ENCODE results near the gene ARHGEF9. TPM values are rescaled to one million over a fixed set of nuclear protein-coding genes. Genes with fewer than 3 reads are reported as not detected.

The ARHGEF9 gene
- total RNA-seq, 1 donor = 9.7 TPM

DNA sequence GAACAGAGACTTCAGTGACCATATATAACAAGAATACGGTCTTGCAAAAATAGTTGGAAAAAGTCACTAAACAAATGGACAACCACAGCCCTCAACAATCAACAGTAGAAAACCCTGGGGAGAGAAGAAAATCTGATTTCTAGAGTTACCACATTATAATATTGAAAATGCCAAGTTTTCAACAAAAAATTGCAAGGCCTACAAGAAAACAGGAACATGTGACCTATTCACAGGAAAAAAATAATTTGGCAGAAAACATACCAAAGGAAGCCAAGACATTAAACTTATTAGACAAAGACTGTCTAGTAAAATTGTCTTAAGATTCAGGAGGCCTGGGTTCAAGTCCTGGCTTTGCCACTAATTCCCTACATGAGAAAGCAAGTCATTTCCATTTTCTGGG is 64.7 kb downstream of the ARHGEF9 start:
- Histone ChIP-seq H3K4me3 (ENCODE audit: low read length) (no peak overlapping the region), H3K27me3 (ENCODE audit: insufficient read depth, low read length) (no peaks in the 10 kb centered on the region), H3K4me1 (ENCODE audit: insufficient read depth, low read length) (no peaks in the 10 kb centered on the region), H3K9me3 (ENCODE audit: low read depth, low read length) (no peaks in the 10 kb centered on the region)

DNA sequence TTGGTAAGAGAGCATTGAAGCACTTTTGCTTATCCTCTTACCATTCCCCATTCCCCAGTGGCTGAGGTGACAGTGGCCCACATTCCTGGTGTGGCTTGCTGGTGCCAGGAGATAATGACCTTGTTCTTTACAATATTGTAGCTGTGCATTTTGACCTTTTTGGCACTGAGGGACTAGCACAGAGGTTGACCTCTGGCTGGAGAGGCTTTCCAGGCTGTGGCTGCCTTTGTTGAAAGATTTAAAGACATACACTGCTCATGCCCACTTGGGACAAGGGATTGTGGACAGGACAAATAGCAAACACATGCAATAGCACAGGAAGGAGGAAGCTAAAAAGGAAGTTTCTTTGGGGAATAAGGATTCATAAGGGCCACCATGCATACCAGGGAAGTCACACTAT is 65.4 kb downstream of the ARHGEF9 start:
- H3K27me3 ChIP-seq (ENCODE audit: insufficient read depth, low read length) = no peaks in the 10 kb centered on the region
- no peaks in the 10 kb centered on the region for H3K4me1 ChIP-seq (ENCODE audit: insufficient read depth, low read length)
- H3K4me3 ChIP-seq (ENCODE audit: low read length) = no peak overlapping the region
- no peaks in the 10 kb centered on the region for H3K9me3 ChIP-seq (ENCODE audit: low read depth, low read length)

DNA sequence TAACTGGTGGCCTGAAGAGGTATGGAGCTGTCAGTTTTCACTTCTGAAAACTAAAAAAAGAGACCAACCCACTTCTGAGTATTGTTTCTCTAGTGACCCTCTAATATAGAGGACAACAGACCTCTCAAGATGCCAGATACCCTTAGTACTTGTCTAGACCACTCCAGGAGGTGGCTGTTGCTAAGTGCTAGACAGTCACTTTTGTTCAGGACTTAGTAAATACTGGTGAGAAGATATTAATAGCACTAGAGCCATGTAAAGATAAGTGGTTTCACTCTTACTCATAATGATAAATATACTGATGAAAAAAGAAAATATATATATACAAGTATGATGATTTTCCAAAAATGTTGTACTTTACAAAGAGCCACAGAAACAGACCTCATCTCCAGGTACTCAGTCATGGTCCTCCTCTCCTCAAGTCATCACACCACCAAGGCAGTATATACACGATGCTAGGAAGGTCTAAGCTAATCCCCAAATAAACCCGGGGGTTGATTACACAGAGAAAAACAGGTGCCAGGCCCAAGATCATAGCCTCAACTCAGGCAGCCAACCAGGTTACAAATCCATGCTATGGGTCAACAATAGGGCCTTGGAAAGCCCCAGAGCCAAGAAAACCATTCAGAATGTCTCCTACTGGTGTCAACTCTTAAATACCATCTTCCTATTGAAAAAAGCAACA is 66.9 kb downstream of the ARHGEF9 start:
- Histone ChIP-seq H3K9me3 (ENCODE audit: low read depth, low read length) (no peaks in the 10 kb centered on the region), H3K27me3 (ENCODE audit: insufficient read depth, low read length) (no peaks in the 10 kb centered on the region), H3K4me3 (ENCODE audit: low read length) (no peak overlapping the region), H3K4me1 (ENCODE audit: insufficient read depth, low read length) (no peaks in the 10 kb centered on the region)

DNA sequence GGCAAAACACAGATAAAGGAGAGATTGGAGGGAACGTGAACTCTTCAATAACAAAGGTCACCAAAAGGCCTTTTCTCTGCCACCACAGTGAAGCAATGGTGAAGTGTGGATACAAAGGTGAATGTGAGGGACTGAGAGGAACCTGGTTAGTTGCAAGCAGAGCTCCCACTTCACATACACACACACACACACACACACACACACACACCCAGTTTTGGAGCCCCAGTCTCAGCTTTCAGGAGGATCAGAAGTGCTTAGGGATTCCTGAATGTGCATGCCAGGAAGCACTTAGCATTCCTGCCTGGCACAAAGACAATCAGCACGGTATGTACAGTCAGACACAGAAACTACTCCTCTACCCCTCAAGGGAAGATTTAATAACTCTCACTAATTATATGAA is 71.5 kb downstream of the ARHGEF9 start:
- Histone ChIP-seq H3K4me3 (ENCODE audit: low read length) (no peak overlapping the region), H3K27me3 (ENCODE audit: insufficient read depth, low read length) (no peaks in the 10 kb centered on the region), H3K9me3 (ENCODE audit: low read depth, low read length) (no peaks in the 10 kb centered on the region), H3K4me1 (ENCODE audit: insufficient read depth, low read length) (no peaks in the 10 kb centered on the region)

DNA sequence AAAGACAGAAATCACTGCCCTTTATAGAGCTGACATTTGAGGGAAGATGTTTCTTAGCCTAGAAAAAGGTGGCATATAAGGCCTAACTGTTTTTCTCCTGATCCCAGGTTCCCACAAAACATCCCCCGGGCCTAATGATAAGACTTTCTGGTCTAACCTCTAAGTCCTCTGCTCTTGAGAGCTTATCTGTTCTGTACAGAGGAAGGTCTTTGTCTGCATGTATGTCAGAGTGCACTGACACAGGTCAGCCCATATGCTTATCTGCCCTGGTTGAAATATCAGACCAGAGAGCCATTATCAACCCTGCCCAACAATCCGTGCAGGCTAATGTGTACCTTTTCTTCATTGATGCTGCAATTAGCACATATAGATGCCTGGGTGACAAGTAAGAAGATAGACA is 76.2 kb downstream of the ARHGEF9 start:
- Histone ChIP-seq H3K4me3 (ENCODE audit: low read length) (no peak overlapping the region), H3K27me3 (ENCODE audit: insufficient read depth, low read length) (no peaks in the 10 kb centered on the region), H3K4me1 (ENCODE audit: insufficient read depth, low read length) (no peaks in the 10 kb centered on the region), H3K9me3 (ENCODE audit: low read depth, low read length) (no peaks in the 10 kb centered on the region)

DNA sequence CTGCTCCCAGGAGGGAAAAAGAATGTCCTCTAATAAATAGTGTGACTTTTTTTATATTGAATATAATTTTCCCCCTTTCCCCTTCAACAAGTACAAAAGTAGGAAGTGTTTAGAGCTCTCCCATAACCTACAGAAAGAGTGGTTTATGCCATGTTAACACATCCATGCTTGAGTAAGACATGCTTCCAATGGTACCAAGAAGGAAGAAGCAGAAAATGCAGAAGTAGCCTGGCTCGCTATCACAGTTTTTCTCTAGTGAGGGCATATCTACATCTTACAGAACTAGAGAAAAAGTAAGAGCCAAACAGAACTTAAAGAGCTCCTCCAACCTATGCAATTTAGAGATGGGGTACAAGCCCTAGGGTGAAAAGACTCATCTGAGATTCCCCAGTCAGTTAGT is 82.5 kb downstream of the ARHGEF9 start:
- Histone ChIP-seq H3K4me3 (ENCODE audit: low read length) (no peak overlapping the region), H3K27me3 (ENCODE audit: insufficient read depth, low read length) (no peaks in the 10 kb centered on the region), H3K4me1 (ENCODE audit: insufficient read depth, low read length) (no peaks in the 10 kb centered on the region), H3K9me3 (ENCODE audit: low read depth, low read length) (no peaks in the 10 kb centered on the region)

DNA sequence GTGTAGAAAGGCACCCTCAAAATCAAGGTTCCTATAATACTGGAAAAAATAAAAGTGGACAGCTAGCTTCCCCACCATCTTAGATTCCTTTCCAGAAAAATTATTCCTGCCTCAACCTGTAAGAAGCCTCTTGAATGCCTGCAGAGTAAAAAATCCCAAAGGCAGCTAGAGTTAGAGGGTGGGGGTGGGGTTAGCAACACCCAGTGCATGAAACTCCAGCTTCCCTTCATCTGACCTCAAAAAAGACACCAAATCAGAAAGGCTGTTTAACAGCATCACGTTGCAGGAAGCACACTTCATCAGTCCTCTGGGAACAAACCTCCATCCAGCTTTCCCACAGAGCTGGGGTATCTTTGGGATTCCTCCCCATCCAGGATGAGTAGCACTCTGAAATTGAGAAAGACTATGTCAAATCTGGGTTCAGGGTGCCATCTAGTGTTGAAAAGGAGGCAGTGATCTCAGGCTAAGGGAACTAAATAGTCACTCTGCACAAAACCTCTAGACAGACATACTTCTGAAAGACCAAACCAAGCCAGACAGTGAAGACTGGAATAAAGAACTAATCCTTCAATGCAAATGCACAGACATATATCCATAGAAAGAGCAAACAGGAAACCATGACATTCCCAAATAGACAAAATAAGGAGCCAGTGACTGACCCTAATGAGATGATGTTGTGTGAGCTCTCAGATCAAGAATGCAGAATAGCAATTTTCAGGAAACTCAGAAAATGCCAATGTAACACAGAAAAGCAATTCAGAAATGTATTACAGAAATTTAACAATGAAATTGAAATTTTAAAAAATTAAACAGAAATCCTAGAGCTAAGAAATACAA is 97.9 kb downstream of the ARHGEF9 start:
- Histone ChIP-seq H3K27me3 (ENCODE audit: insufficient read depth, low read length) (no peaks in the 10 kb centered on the region), H3K4me3 (ENCODE audit: low read length) (no peak overlapping the region), H3K4me1 (ENCODE audit: insufficient read depth, low read length) (no peaks in the 10 kb centered on the region), H3K9me3 (ENCODE audit: low read depth, low read length) (no peaks in the 10 kb centered on the region)

DNA sequence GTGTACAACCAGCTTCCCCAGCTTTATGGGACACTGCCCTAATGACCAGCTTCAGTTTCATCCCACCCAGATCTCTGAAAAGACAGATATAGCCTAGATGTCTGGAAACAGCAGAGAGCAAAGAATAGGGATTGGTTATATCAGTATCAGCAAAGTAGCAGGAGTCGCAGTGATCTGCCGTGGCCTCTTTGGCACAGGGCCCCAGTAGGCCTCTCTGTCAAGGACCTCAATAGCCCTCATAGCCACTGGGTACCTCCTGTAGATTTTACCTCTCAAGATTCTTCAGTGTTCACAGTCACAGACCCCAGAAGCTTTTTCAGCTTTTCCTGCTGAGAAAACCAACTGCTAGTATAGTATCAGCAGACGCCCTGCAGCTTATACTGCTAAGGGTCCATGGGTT is 104.6 kb downstream of the ARHGEF9 start:
- Histone ChIP-seq H3K9me3 (ENCODE audit: low read depth, low read length) (no peaks in the 10 kb centered on the region), H3K4me1 (ENCODE audit: insufficient read depth, low read length) (no peaks in the 10 kb centered on the region), H3K27me3 (ENCODE audit: insufficient read depth, low read length) (no peaks in the 10 kb centered on the region), H3K4me3 (ENCODE audit: low read length) (no peak overlapping the region)

DNA sequence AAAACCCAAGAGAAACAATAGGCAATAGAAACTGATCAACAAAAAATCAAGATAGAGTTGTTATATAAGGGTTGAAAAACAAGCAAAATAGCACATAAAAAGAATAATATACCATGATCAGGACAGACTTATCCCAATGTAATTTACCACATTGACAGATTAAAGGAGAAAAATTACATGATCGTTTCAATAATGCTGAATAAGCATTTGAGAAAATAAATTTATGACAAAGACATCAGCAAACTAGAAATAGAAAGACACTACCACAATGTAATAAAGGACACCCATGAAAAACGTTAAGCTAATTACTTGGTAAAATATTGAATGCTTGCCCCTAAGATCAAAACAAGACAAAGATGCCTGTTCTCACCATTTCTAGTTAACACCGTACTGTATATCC is 105.6 kb downstream of the ARHGEF9 start:
- H3K9me3 ChIP-seq (ENCODE audit: low read depth, low read length) = no peaks in the 10 kb centered on the region

DNA sequence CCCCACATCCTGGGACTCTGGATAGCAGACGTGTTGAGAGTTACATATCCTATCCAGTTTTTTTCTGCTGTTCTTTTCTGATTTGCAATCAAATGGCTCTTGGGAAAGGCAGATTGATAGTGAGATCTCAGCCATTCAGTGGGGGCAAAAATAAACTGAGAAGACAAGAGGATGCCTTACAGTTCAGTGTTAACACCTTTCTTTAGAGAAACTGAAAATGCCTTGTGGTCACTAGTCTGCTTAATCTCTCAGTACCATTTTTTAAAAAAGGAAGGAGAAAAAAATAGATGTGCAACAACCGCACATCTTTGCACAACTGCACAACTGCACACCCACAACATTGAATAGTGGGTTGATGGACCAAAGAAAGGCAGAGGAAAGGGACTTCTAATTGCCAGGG is 109.3 kb downstream of the ARHGEF9 start:
- H3K4me3 ChIP-seq (ENCODE audit: low read length) = no peak overlapping the region
- H3K4me1 ChIP-seq (ENCODE audit: insufficient read depth, low read length) = no peaks in the 10 kb centered on the region
- H3K27me3 ChIP-seq (ENCODE audit: insufficient read depth, low read length) = no peaks in the 10 kb centered on the region
- no peaks in the 10 kb centered on the region for H3K9me3 ChIP-seq (ENCODE audit: low read depth, low read length)

More for the DNA sequence above, 105.6 kb downstream of the ARHGEF9 start:
- no peak overlapping the region for H3K4me3 ChIP-seq (ENCODE audit: low read length)
- H3K27me3 ChIP-seq (ENCODE audit: insufficient read depth, low read length) = no peaks in the 10 kb centered on the region
- H3K4me1 ChIP-seq (ENCODE audit: insufficient read depth, low read length) = no peaks in the 10 kb centered on the region

DNA sequence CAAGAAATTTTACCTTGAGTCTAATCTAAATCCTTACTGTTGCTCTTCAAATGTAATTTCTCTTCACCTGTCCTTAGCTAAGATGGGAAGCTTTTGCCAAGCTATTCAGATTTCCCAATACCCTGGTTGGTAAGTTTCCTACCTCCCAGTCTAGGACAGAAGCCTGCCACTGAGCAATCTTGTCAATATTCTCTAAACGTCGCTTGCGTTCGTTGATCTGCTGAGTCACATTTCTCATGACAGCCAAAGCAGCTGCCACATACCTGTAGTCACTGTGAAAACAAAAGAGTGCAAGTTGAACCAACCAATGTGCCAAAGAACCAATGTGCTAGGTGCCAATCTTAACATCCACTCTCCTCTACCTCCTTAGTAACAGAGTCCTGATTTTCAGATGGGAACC is 111.1 kb downstream of the ARHGEF9 start:
- H3K4me1 ChIP-seq (ENCODE audit: insufficient read depth, low read length) = no peaks in the 10 kb centered on the region
- H3K4me3 ChIP-seq (ENCODE audit: low read length) = no peak overlapping the region
- H3K27me3 ChIP-seq (ENCODE audit: insufficient read depth, low read length) = no peaks in the 10 kb centered on the region

DNA sequence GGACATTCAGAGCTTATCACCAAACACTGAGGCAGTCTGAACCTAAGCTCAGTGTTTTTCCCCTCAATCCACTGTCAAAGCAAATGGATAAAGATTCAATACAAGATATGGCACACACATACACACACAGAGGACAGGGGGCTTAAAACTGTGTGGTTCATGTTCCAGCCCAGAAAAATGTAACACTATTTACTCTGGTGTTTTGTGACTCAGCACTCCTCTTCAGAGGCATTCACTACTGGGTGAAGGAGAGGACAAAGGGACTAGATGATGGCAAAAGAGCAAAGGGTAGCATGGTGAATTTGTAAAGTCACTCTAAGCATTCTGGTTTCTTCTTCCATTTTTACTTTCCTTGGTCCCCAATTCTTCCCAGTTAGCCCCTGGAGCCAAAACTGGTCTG is 120.3 kb downstream of the ARHGEF9 start:
- H3K9me3 ChIP-seq (ENCODE audit: low read depth, low read length) = no peaks in the 10 kb centered on the region
- H3K27me3 ChIP-seq (ENCODE audit: insufficient read depth, low read length) = no peaks in the 10 kb centered on the region
- H3K4me3 ChIP-seq (ENCODE audit: low read length) = no peak overlapping the region
- H3K4me1 ChIP-seq (ENCODE audit: insufficient read depth, low read length) = no peaks in the 10 kb centered on the region

More for the DNA sequence above, 111.1 kb downstream of the ARHGEF9 start:
- no peaks in the 10 kb centered on the region for H3K9me3 ChIP-seq (ENCODE audit: low read depth, low read length)

DNA sequence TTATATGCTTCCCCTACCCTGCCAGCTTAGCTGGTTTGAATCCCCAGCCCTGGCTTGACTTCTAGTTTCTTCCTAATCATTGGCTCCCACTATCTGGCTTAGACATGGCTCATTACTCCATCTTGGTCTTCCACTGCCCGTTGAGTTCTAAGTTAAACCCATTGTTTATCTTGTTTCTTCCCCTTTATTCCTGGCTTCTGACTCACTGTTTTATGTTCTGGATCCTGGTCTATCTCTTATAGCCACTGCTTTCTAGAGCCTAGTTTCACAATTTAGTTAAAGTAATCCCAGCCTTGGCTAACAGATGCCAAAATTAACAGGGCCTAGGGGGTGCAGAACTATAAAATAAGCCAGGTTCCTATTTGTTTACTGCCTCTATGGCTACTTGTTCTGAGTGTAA is 120.9 kb downstream of the ARHGEF9 start:
- no peaks in the 10 kb centered on the region for H3K27me3 ChIP-seq (ENCODE audit: insufficient read depth, low read length)
- no peaks in the 10 kb centered on the region for H3K4me1 ChIP-seq (ENCODE audit: insufficient read depth, low read length)
- no peak overlapping the region for H3K4me3 ChIP-seq (ENCODE audit: low read length)
- no peaks in the 10 kb centered on the region for H3K9me3 ChIP-seq (ENCODE audit: low read depth, low read length)

DNA sequence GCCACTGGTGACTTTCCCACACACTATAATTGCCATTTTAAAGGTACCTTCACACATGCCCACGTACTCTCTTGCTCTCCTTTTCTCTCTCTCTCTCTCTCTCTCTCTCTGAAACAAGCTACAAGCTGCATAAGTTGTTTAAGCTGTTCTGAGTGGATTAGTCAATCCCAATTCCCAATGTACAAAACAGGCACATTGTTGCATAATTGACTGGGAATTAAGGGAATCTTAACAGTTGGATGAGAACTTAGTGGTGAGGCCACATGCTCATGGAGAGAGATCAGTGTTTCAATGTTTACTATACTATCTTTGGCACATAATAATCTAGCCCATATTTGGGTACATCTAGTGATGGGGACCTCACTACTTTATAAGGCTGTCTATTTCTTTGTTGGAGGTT is 123.3 kb downstream of the ARHGEF9 start:
- Histone ChIP-seq H3K9me3 (ENCODE audit: low read depth, low read length) (no peaks in the 10 kb centered on the region), H3K4me3 (ENCODE audit: low read length) (no peak overlapping the region), H3K4me1 (ENCODE audit: insufficient read depth, low read length) (no peaks in the 10 kb centered on the region), H3K27me3 (ENCODE audit: insufficient read depth, low read length) (no peaks in the 10 kb centered on the region)

DNA sequence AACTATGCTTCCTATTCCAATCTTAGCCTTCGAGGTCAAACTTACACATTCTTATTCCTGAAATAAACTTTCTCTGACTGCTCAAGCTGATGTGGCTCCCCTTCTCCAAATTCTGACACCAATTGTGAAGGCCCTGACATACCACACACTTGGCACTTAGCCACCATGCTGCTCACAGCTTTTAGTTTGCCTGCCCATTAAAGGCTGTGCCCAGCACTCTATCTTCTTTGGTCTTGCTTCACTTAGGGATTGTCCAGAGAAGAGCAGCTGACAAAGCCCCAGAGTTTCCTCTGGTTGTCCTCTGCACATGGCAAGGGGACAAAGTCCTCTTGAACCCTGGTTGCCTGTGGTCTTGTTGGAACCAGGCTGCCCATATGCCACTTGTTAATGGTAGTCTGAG is 126.1 kb downstream of the ARHGEF9 start:
- no peak overlapping the region for H3K4me3 ChIP-seq (ENCODE audit: low read length)
- H3K4me1 ChIP-seq (ENCODE audit: insufficient read depth, low read length) = no peaks in the 10 kb centered on the region
- H3K9me3 ChIP-seq (ENCODE audit: low read depth, low read length) = no peaks in the 10 kb centered on the region
- no peaks in the 10 kb centered on the region for H3K27me3 ChIP-seq (ENCODE audit: insufficient read depth, low read length)

DNA sequence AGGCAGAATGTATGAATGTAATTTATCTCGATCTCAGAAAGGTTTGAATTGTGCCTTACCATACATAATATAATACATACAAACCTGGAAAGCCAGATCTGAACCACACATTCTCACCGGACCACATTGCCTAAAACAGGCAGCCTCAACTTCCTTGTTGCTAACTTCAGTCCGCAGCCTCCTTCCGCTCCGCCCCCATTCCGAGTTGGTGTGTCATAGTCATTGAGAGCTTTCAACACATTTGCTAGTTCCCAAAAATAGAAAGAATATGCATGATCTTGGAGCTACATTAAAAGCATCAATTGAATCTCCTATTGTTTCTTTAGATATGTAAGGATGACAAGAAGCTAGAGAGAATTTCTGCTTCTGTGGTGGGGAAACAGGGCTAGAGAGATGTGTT is 127.2 kb downstream of the ARHGEF9 start:
- Histone ChIP-seq H3K27me3 (ENCODE audit: insufficient read depth, low read length) (no peaks in the 10 kb centered on the region), H3K4me3 (ENCODE audit: low read length) (no peak overlapping the region), H3K4me1 (ENCODE audit: insufficient read depth, low read length) (no peaks in the 10 kb centered on the region), H3K9me3 (ENCODE audit: low read depth, low read length) (no peaks in the 10 kb centered on the region)

Data from mononuclear cell (primary cell).